Common myeloid progenitor, CD34-positive (primary cell): ENCODE measurements around the gene RAPGEF3.

Experiments
- CTCF ChIA-PET: fragments of 350-600 bp; sonication (Branson Sonifier 250); formaldehyde crosslinking; loops from one replicate; lab custom pipeline; 2021; ENCODE audit warnings: antibody characterized with exemption; lab: Charles Lee
- POLR2A ChIA-PET: fragments of 350-600 bp; sonication (Branson Sonifier 250); formaldehyde crosslinking; loops from one replicate; lab custom pipeline; 2021; ENCODE audit warnings: antibody characterized with exemption; lab: Charles Lee
- DNase-seq, 3 donors: peaks; one replicate each; pipeline versions ENCODE4 v3.0.0 to v3.0.0-alpha.2; 2013
- H3K27ac ChIP-seq, 2 experiments: 1 replicate in 1 of 2; 2 replicates in 1 of 2; pipeline ENCODE4 v1.7.0; 2013; ENCODE audit warnings: inconsistent platforms in 2 of 2, low read length in 2 of 2, mild to moderate bottlenecking in 2 of 2, low read depth in 1 of 2, moderate library complexity in 1 of 2; ENCODE audit not compliant: severe bottlenecking in 2 of 2, insufficient read depth in 1 of 2, poor library complexity in 1 of 2
- H3K27me3 ChIP-seq, 5 experiments: replicated peaks in 2 of 5; 1 replicate in 3 of 5; 2 replicates in 2 of 5; pipeline versions ENCODE4 v1.6.1 to v1.7.0; 2013; ENCODE audit warnings: low read length in 4 of 5, mild to moderate bottlenecking in 2 of 5, moderate library complexity in 2 of 5, inconsistent platforms in 1 of 5; ENCODE audit not compliant: insufficient read depth in 5 of 5, control insufficient read depth in 4 of 5
- H3K36me3 ChIP-seq, 4 experiments: 1 replicate in 2 of 4; 2 replicates in 2 of 4; pipeline versions ENCODE4 v1.6.1 to v1.7.0; 2013; ENCODE audit warnings: low read length in 3 of 4, control low read depth in 1 of 4, mild to moderate bottlenecking in 1 of 4; ENCODE audit not compliant: control insufficient read depth in 4 of 4, insufficient read depth in 4 of 4
- H3K4me1 ChIP-seq, 4 experiments: 1 replicate in 3 of 4; 2 replicates in 1 of 4; pipeline versions ENCODE4 v1.6.1 to v1.7.1; 2013; ENCODE audit warnings: low read length in 3 of 4, mild to moderate bottlenecking in 3 of 4, control low read depth in 1 of 4, inconsistent platforms in 1 of 4, moderate library complexity in 1 of 4; ENCODE audit not compliant: control insufficient read depth in 4 of 4, insufficient read depth in 4 of 4; ENCODE audit errors: control extremely low read depth in 1 of 4
- H3K4me3 ChIP-seq, 7 experiments: 1 replicate in 4 of 7; 2 replicates in 3 of 7; pipeline versions ENCODE4 v1.5.1 to v1.7.0; 2013; ENCODE audit warnings: mild to moderate bottlenecking in 7 of 7, low read length in 6 of 7, moderate library complexity in 6 of 7, inconsistent platforms in 2 of 7, low read depth in 2 of 7, control low read depth in 1 of 7; ENCODE audit not compliant: insufficient read depth in 4 of 7, control insufficient read depth in 1 of 7; ENCODE audit errors: extremely low read depth in 1 of 7
- H3K9me3 ChIP-seq, 5 experiments: 1 replicate in 4 of 5; 2 replicates in 1 of 5; pipeline versions ENCODE4 v1.6.1 to v1.7.1; 2013; ENCODE audit warnings: low read length in 4 of 5, mild to moderate bottlenecking in 2 of 5, inconsistent platforms in 1 of 5, low read depth in 1 of 5, moderate library complexity in 1 of 5; ENCODE audit not compliant: control insufficient read depth in 4 of 5, insufficient read depth in 2 of 5; ENCODE audit errors: control extremely low read depth in 1 of 5
- WGBS: methylation state at CpG from one replicate; pipeline ENCODE4 v1.1.5; 2013; ENCODE audit not compliant: insufficient coverage; 5-methylcytosine and 5-hydroxymethylcytosine counted together

The RAPGEF3 gene

GRCh38 chr12:47791351-47791746, 32.7 kb upstream of the RAPGEF3 start:
- Histone ChIP-seq H3K4me3 (no peak overlapping the region), H3K27me3 (no peaks in the 10 kb centered on the region), H3K27ac (no peak overlapping the region), H3K9me3 (no peaks in the 10 kb centered on the region), H3K36me3 (peaks cover 16 to 98% (median 89%) of the 10 kb centered on the region in 4 experiments), H3K4me1 (no peaks in the 10 kb centered on the region)
- CTCF ChIA-PET = interaction anchor here (1.3 to 49.5 kb wide), 7 partner anchors 10 to 74 kb away, joined by 4 to 1391 read pairs (median 42); partner anchors contain the start of genes ENDOU, RAPGEF3 and RPAP3
- no peak for DNase-seq
- POLR2A ChIA-PET = interaction anchor here (0.7 kb wide), 1 partner anchor 22 kb away, joined by 3 read pairs; no protein-coding TSS in a partner anchor
- 95% methylated on average over 13 of the region's 14 CpGs for WGBS

GRCh38 chr12:47790676-47791350, 32.1 kb upstream of the RAPGEF3 start:
- no peak overlapping the region for H3K27ac ChIP-seq

DNA sequence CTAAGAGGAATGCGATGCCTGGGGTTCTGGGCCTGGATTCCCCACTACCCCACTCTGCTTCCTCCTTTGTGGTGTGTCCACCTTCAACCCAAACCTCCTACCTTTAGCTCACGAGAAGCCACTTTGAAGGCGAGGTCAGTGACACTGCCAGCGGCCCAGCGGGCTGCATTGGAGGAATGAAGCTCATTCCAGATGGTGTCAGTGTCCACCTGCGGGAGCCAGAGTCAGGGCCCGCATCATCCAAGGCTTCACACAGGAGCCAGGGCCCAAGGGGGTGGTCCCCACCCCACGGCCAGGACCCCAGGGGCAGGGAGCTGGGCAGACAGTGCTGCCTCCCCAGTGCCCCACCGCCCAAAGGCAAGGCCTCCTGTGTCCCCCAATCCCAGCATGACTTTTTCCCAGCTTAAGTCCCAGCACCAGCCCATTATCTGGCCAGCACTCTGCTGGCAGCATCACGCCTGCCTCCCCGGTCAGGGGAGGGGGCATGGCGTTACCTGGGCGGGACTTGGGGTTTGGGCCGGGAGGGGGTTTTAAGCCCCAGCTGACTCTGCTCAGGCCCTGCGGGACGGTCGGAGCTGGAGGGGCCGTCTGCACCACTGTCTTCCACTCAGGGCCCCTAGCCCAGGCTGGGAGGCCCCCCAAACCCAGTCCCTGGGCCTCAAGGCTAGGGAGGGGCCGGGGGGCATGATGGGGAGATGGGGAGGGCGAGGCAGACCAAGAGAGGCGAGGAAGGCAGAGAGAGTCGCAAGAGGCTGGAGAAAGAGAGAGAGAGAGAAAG, 31.2 kb upstream of the RAPGEF3 start:
- no peak overlapping the region for H3K4me3 ChIP-seq
- ChIA-PET CTCF (interaction anchor here (0.7 to 49.5 kb wide), 8 partner anchors 9 to 73 kb away, joined by 3 to 1391 read pairs (median 26); partner anchors contain the start of genes ENDOU, RAPGEF3 and RPAP3), POLR2A (no interaction called here)
- no peak overlapping the region for H3K27ac ChIP-seq
- no peak for DNase-seq
- H3K4me1 ChIP-seq = no peaks in the 10 kb centered on the region
- H3K27me3 ChIP-seq = no peaks in the 10 kb centered on the region
- 98% methylated on average over 12 of the region's 22 CpGs for WGBS
- peaks cover 21 to 99% (median 92%) of the 10 kb centered on the region in 4 experiments for H3K36me3 ChIP-seq
- H3K9me3 ChIP-seq = no peaks in the 10 kb centered on the region

More at GRCh38 chr12:47790676-47791350, 32.1 kb upstream of the RAPGEF3 start:
- WGBS = 90% methylated on average over 13 of the region's 20 CpGs
- Histone ChIP-seq H3K36me3 (peaks cover 18 to 99% (median 90%) of the 10 kb centered on the region in 4 experiments), H3K4me1 (no peaks in the 10 kb centered on the region), H3K4me3 (no peak overlapping the region), H3K9me3 (no peaks in the 10 kb centered on the region), H3K27me3 (no peaks in the 10 kb centered on the region)
- ChIA-PET CTCF (interaction anchor here (0.9 to 49.5 kb wide), 7 partner anchors 11 to 74 kb away, joined by 4 to 1391 read pairs (median 42); partner anchors contain the start of genes ENDOU, RAPGEF3 and RPAP3), POLR2A (no interaction called here)
- DNase-seq = no peak

GRCh38 chr12:47789141-47789540, 30.5 kb upstream of the RAPGEF3 start:
- ChIA-PET POLR2A (interaction anchor here (1.2 kb wide), 1 partner anchor 13 kb away, joined by 3 read pairs; no protein-coding TSS in a partner anchor), CTCF (interaction anchor here (1.1 to 49.5 kb wide), 7 partner anchors 9 to 72 kb away, joined by 3 to 1391 read pairs (median 42); partner anchors contain the start of genes ENDOU, RAPGEF3 and RPAP3)
- Histone ChIP-seq H3K4me1 (no peaks in the 10 kb centered on the region), H3K36me3 (peaks cover 20 to 99% (median 91%) of the 10 kb centered on the region in 4 experiments), H3K9me3 (no peaks in the 10 kb centered on the region), H3K27ac (no peak overlapping the region), H3K4me3 (no peak overlapping the region), H3K27me3 (no peaks in the 10 kb centered on the region)
- DNase-seq = no peak
- 89% methylated on average over 3 of the region's 5 CpGs for WGBS

DNA sequence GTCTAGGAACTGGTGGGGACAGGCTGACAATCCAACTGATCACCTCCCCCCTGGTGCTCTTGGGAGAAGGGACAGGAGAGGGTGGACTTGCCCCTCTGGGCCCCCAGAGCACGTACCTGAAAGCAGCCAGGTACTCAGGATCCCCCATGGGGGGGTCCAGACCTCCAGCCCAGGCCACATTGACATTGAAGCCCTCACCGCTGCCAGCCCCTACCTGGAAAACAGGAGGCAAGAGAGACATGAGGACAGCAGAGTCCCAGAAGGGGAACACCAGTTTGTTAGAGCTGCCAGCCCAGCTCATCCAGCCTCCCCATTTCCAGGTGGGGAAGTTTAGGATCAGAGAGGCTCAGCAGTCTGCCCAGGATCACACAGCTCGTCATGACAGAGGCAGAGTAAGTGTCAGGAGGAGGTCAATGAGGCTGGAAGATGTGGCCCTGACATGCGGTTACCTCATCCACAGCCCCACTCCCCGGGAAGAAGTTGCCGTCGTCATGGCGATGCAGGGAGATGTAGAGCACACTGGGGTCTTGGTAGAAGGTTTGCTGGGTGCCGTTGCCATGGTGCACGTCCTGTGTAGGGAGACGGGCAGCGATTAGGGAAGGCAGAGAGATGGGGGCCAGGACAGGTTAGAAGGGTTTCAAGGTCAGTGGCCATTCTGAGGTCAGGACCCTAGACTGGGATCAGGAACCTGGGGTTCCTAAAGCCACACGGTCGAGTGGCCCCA, 29.1 kb upstream of the RAPGEF3 start:
- WGBS = 83% methylated on average over 10 of the region's 14 CpGs
- DNase-seq = no peak
- Histone ChIP-seq H3K9me3 (no peaks in the 10 kb centered on the region), H3K27me3 (no peaks in the 10 kb centered on the region), H3K36me3 (peaks cover 20 to 99% (median 92%) of the 10 kb centered on the region in 4 experiments), H3K27ac (no peak overlapping the region), H3K4me3 (no peak overlapping the region), H3K4me1 (peaks cover 0 to 5% (median under 1%) of the 10 kb centered on the region in 4 experiments)
- POLR2A ChIA-PET = interaction anchor here (0.6 to 1.2 kb wide), 2 partner anchors 8 to 14 kb away, joined by 3 read pairs; no protein-coding TSS in a partner anchor
- CTCF ChIA-PET = interaction anchor here (1.1 to 49.5 kb wide), 8 partner anchors 8 to 71 kb away, joined by 3 to 1391 read pairs (median 32); partner anchors contain the start of genes ENDOU, RAPGEF3 and RPAP3

DNA sequence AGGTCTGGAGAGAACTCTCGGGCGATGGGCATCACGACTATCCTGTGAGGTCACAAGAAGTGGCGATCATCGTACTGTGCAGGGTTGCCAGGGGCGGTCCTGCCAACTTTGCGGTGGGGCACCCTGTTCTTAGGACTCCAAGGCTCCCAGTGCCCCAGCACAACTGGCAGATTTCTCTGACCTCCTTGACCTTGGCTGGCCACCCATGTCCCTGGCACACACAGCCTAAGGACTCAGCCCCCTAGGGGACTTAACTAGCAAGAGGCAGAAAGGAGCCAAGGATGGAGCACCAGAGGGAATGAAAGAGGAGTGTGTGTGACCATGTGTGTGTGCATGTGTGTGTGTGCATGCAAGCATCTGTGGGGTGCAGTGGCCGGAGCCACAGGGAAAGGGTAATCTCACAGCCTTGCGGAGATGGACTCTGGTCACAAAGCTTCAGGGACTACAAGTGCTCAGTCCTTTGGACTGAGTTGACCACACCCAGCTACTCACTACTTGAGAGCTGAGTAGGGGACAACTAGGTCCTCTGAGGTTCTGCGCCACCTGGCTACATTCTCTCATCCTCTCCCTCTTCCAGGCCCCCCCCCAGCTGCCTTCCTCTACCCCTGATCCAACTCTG, 28.1 kb upstream of the RAPGEF3 start:
- peaks cover 16 to 99% (median 87%) of the 10 kb centered on the region in 4 experiments for H3K36me3 ChIP-seq

More for the DNA sequence above, 28.1 kb upstream of the RAPGEF3 start:
- no peak overlapping the region for H3K4me3 ChIP-seq
- H3K4me1 ChIP-seq = peaks cover 0 to 10% (median 6%) of the 10 kb centered on the region in 4 experiments
- no peak overlapping the region for H3K27ac ChIP-seq
- no peaks in the 10 kb centered on the region for H3K9me3 ChIP-seq
- ChIA-PET POLR2A (no interaction called here), CTCF (interaction anchor here (1.1 to 49.5 kb wide), 7 partner anchors 7 to 70 kb away, joined by 5 to 1391 read pairs (median 42); partner anchors contain the start of genes ENDOU, RAPGEF3, RPAP3 and SLC48A1)
- no peaks in the 10 kb centered on the region for H3K27me3 ChIP-seq
- no peak for DNase-seq
- 95% methylated on average over 9 of the region's 10 CpGs for WGBS
